ENCODE measurements around the gene SRRM2.

DNA sequence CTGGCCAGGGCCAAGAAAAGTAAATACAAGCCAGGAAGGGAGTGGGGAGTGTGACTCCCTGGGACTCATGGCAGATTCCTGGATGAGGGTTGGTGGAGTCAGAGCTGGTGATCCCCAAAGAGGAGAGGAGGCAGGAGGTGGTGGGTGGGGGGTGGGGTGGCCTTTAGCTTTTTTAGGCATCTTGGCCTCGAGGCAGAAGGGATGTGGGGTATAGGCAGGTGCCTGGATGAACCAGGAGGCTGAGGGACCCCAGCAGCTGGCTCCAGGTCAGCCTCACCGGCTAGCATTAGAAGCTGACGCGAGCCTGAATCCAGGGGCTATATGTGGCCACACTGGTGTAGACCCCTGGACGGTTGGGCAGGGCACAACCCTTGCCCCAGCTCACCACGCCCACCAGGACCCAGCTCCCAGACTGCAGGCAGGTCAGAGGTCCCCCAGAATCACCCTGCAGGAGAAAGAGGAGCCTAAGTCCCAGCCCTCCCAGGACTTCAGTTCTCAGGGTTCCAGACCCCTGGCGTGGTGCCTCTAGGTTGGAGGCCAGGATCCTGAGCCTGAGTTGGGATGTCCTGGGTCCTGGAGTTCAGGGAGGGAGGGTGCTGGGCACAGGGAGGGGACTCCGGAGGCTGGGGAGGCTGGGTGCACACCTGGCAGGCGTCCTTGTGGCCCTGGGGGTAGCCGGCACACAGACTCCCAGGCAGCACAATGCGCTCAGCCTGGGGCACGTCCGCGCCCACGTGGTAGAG is 32.1 kb downstream of the SRRM2 start:
- TF ChIP-seq, protein P1, sequence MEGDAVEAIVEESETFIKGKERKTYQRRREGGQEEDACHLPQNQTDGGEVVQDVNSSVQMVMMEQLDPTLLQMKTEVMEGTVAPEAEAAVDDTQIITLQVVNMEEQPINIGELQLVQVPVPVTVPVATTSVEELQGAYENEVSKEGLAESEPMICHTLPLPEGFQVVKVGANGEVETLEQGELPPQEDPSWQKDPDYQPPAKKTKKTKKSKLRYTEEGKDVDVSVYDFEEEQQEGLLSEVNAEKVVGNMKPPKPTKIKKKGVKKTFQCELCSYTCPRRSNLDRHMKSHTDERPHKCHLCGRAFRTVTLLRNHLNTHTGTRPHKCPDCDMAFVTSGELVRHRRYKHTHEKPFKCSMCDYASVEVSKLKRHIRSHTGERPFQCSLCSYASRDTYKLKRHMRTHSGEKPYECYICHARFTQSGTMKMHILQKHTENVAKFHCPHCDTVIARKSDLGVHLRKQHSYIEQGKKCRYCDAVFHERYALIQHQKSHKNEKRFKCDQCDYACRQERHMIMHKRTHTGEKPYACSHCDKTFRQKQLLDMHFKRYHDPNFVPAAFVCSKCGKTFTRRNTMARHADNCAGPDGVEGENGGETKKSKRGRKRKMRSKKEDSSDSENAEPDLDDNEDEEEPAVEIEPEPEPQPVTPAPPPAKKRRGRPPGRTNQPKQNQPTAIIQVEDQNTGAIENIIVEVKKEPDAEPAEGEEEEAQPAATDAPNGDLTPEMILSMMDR (conservative IDR thresholded peaks at IDR 0.05 in 1 of 2, IDR thresholded peaks at IDR 0.05 in 1 of 2; ENCODE audit: extremely low read depth in 1 of 2, insufficient read depth in 1 of 2, low read depth in 1 of 2, low read length in 2 of 2), result no peak
- TF ChIP-seq EZH2 (IDR thresholded peaks at IDR 0.05; ENCODE audit: borderline replicate concordance, low read length), result no peak

Measured in mammary epithelial cell (primary cell).